SU-DHL-6 (cell line): ENCODE results near the gene SLC9A7.

Experiments
- EZH2phosphoT487 ChIP-seq: fragments of 200-600 bp; sonication (generic), shearing (Covaris generic); conservative IDR thresholded peaks from 2 replicates; pipeline ENCODE4 v1.6.1; 2018; ENCODE audit warnings: mild to moderate bottlenecking, antibody characterized with exemption, low read length, moderate library complexity, mixed read lengths
- TF ChIP-seq, protein P1 (sequence below): fragments of 200-600 bp; sonication (generic); IDR thresholded peaks from one replicate; pipeline ENCODE4 v1.5.1; 2017; ENCODE audit warnings: antibody characterized with exemption, mild to moderate bottlenecking, low read length, moderate library complexity; ENCODE audit not compliant: insufficient read depth, poor library complexity, severe bottlenecking

GRCh38 chrX:46735622-46736021, 23.3 kb downstream of the SLC9A7 start:
- TF ChIP-seq, protein P1, sequence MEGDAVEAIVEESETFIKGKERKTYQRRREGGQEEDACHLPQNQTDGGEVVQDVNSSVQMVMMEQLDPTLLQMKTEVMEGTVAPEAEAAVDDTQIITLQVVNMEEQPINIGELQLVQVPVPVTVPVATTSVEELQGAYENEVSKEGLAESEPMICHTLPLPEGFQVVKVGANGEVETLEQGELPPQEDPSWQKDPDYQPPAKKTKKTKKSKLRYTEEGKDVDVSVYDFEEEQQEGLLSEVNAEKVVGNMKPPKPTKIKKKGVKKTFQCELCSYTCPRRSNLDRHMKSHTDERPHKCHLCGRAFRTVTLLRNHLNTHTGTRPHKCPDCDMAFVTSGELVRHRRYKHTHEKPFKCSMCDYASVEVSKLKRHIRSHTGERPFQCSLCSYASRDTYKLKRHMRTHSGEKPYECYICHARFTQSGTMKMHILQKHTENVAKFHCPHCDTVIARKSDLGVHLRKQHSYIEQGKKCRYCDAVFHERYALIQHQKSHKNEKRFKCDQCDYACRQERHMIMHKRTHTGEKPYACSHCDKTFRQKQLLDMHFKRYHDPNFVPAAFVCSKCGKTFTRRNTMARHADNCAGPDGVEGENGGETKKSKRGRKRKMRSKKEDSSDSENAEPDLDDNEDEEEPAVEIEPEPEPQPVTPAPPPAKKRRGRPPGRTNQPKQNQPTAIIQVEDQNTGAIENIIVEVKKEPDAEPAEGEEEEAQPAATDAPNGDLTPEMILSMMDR = no peak
- TF ChIP-seq EZH2phosphoT487 = no peak
